Peyer's patch (tissue), 4 donors: ENCODE measurements around the gene LRBA.

Source experiments
- POLR2A ChIP-seq, 2 donors: fragments of 450-650 bp; IDR thresholded peaks; one replicate each; pipeline ENCODE4 v1.5.1; 2017; ENCODE audit warnings: antibody characterized with exemption in 2 of 2, mild to moderate bottlenecking in 2 of 2, moderate library complexity in 2 of 2
- TF ChIP-seq, protein P1 (sequence below), 6 experiments: fragments of 450-650 bp in 4 of 6; fragments of 200-600 bp in 2 of 6; sonication (generic) in 1 of 6; IDR thresholded peaks; one replicate each; pipeline ENCODE4 v1.5.1; 2017 to 2019; ENCODE audit warnings: antibody characterized with exemption in 6 of 6, mild to moderate bottlenecking in 3 of 6, moderate library complexity in 1 of 6

DNA sequence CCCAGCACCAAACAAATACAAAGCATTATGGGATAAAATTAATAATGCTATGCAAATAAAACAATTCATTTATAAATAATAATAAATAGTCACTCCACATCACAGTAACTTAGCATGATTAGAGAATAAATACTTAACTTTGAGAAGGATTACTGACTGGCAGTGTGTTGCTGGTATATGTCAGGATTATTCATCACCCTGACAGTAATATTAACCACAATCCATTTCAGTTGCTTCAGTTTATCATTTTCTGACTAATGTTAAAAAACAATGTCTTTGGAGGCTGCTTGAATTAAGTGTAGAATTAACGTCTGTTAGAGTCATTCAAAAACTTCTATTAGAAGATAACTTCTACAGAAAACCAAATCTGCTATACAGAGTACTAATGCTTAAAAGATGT is 557.3 kb downstream of the LRBA start:
- TF ChIP-seq, protein P1, sequence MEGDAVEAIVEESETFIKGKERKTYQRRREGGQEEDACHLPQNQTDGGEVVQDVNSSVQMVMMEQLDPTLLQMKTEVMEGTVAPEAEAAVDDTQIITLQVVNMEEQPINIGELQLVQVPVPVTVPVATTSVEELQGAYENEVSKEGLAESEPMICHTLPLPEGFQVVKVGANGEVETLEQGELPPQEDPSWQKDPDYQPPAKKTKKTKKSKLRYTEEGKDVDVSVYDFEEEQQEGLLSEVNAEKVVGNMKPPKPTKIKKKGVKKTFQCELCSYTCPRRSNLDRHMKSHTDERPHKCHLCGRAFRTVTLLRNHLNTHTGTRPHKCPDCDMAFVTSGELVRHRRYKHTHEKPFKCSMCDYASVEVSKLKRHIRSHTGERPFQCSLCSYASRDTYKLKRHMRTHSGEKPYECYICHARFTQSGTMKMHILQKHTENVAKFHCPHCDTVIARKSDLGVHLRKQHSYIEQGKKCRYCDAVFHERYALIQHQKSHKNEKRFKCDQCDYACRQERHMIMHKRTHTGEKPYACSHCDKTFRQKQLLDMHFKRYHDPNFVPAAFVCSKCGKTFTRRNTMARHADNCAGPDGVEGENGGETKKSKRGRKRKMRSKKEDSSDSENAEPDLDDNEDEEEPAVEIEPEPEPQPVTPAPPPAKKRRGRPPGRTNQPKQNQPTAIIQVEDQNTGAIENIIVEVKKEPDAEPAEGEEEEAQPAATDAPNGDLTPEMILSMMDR (IDR thresholded peaks at IDR 0.05) = no peak
- no peak for TF ChIP-seq POLR2A (IDR thresholded peaks at IDR 0.05)
